Nephron (organoid): ENCODE measurements around the gene SCTR.
A peak's percentile ranks its signal among the peaks of the same experiment; 100 is the strongest.

Experiments
- H3K27ac Mint-ChIP-seq, 3 experiments: 2 replicates each; pipeline ENCODE4 v1.8.0; 2020; ENCODE audit warnings: mixed read lengths in 3 of 3, mild to moderate bottlenecking in 2 of 3, moderate library complexity in 1 of 3
- H3K27me3 Mint-ChIP-seq: 2 replicates; pipeline ENCODE4 v1.8.0; 2021; ENCODE audit warnings: low read depth, mild to moderate bottlenecking, moderate library complexity, mixed read lengths
- H3K36me3 Mint-ChIP-seq: 2 replicates; pipeline ENCODE4 v1.8.0; 2020; ENCODE audit warnings: low read depth, mixed read lengths
- H3K4me1 Mint-ChIP-seq: 2 replicates; pipeline ENCODE4 v1.8.0; 2020; ENCODE audit warnings: mixed read lengths
- H3K4me3 Mint-ChIP-seq, 3 experiments: 2 replicates each; pipeline ENCODE4 v1.8.0; 2020; ENCODE audit warnings: mild to moderate bottlenecking in 3 of 3, mixed read lengths in 3 of 3, moderate library complexity in 2 of 3
- H3K9me3 Mint-ChIP-seq: 2 replicates; pipeline ENCODE4 v1.8.0; 2020; ENCODE audit warnings: mixed read lengths
- TF ChIP-seq, protein P1 (sequence below), 3 experiments: fragments of 200-600 bp; sonication (generic); IDR thresholded peaks; one replicate each; pipeline ENCODE4 v1.5.0; 2021; ENCODE audit warnings: antibody characterized with exemption in 3 of 3; ENCODE audit not compliant: unreplicated experiment in 3 of 3

SCTR gene

DNA sequence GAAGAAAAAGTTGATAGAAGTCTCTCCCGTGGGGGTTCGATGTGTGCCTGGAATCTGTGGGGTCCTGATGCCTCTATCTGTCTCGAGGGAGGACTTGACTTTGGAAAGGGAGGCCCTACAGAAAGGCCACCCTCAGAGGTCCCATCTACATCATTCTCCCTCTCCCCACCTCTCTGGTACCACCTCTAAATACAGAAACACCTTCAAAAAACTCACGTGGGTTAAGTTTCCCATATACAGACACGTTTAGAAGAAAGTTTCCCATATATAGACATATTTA lies 97.9 kb downstream of the SCTR start:
- peaks cover 19% of the 10 kb centered on the region for H3K27me3 Mint-ChIP-seq
- peaks cover 6% of the 10 kb centered on the region for H3K9me3 Mint-ChIP-seq
- no peak overlapping the region for H3K4me3 Mint-ChIP-seq
- TF ChIP-seq, protein P1, sequence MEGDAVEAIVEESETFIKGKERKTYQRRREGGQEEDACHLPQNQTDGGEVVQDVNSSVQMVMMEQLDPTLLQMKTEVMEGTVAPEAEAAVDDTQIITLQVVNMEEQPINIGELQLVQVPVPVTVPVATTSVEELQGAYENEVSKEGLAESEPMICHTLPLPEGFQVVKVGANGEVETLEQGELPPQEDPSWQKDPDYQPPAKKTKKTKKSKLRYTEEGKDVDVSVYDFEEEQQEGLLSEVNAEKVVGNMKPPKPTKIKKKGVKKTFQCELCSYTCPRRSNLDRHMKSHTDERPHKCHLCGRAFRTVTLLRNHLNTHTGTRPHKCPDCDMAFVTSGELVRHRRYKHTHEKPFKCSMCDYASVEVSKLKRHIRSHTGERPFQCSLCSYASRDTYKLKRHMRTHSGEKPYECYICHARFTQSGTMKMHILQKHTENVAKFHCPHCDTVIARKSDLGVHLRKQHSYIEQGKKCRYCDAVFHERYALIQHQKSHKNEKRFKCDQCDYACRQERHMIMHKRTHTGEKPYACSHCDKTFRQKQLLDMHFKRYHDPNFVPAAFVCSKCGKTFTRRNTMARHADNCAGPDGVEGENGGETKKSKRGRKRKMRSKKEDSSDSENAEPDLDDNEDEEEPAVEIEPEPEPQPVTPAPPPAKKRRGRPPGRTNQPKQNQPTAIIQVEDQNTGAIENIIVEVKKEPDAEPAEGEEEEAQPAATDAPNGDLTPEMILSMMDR (IDR thresholded peaks at IDR 0.05; ENCODE audit: unreplicated experiment in 3 of 3) = no peak
- peaks cover 34% of the 10 kb centered on the region for H3K4me1 Mint-ChIP-seq
- peak overlapping the region; percentile 13 to 73 (median 20) for H3K27ac Mint-ChIP-seq
- peaks cover 7% of the 10 kb centered on the region for H3K36me3 Mint-ChIP-seq

DNA sequence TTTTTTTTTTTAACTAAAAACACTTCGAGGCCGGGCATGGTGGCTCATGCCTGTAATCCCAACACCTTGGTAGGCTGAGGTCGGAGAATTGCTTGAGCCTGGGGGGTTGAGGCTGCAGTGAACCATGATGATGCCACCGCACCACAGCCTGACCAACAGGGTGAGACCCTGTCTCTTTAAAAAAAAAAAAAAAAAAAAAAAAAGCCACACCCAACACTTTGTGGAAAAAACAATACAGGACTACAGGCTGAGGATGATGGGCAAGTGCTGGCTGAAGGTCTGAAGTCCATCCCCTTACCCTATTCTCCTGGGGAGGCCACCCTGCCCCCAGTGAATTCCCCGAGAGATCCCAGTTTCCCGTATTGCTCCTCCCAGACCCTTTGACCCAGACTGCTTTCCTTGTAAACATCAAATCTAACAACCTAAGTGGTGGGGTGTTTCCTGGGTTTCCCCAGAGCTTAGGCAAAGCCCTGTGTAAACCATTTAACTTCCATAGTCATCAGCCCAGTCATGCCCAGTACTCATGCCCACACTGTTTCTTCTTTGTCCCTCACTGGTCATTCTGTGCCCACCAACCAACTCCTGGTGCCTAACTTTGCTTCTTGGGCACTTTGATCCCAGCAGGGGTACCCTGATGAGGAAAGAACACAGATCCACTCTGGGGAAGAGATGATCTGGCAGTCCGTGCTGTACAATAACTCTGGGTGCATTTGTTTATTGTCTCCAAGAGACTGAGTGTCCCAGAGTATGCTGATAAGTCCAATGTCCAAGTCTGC lies 98.5 kb downstream of the SCTR start:
- Mint-ChIP-seq H3K4me1 (peaks cover 34% of the 10 kb centered on the region), H3K9me3 (peaks cover 6% of the 10 kb centered on the region), H3K27ac (peak overlapping the region; percentile 13 to 73 (median 20)), H3K4me3 (no peak overlapping the region), H3K36me3 (peaks cover 7% of the 10 kb centered on the region), H3K27me3 (peaks cover 19% of the 10 kb centered on the region)
- TF ChIP-seq, protein P1 (IDR thresholded peaks at IDR 0.05; ENCODE audit: unreplicated experiment in 3 of 3) = no peak

DNA sequence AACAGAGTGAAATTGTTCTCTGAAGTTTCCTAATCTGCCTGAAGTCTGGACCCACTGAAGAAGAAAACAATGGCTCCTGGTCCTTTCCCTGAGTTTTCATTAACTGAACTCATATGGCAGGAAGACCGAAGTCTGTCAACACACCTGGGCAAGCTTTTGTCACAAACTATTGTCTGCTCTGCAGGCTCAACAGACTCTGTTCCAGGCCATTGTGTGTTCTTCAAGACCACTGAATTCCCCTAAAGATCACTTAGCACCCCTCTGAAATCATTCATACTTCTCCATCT lies 99.2 kb downstream of the SCTR start:
- Mint-ChIP-seq H3K4me1 (peaks cover 32% of the 10 kb centered on the region), H3K4me3 (no peak overlapping the region), H3K27me3 (peaks cover 19% of the 10 kb centered on the region), H3K36me3 (peaks cover 7% of the 10 kb centered on the region), H3K27ac (peak overlapping the region in 1 of 3 experiments; percentile 52), H3K9me3 (peaks cover 6% of the 10 kb centered on the region)
- TF ChIP-seq, protein P1 (IDR thresholded peaks at IDR 0.05; ENCODE audit: unreplicated experiment in 3 of 3) = no peak

DNA sequence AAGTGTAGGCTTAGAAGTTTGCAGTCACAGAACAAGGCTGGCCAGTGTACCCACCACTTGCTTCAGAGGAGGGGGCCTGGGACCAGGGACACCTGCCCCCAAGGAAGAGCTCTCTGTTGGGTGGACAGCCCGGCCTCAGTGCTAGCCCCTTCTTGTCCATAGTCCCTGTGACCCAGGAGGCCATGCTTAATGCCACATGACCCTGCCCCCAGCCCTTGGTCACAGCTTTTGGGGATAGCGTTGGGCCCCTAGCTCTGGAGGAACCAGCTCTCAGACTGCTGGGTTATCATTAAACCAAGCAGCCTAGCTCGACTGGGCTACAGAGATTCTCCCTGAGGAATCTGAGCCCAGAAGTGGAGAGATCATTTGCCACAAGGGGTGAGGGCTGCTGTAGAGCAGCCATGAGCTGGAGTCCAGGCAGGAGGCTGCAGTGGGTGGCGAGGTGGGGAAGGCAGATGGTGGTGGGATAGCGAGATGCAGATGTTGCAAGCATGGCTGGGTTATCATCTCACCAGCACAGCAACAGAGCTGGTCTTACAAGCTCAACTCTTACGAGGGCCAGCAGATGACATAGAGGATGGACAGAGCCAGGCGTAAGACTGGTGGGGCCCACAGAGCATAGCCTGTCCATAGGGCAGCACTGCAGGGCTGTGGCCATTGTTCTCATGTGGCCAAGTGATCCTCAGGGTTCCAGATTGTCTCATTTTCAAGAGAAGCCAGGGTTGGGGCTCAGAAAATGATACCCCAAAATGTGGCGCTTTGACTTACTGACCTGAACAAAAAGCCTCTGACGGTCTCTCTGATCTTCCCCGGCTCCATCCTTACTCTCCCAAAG lies 99.8 kb downstream of the SCTR start:
- Mint-ChIP-seq H3K9me3 (peaks cover 6% of the 10 kb centered on the region), H3K36me3 (peaks cover 7% of the 10 kb centered on the region), H3K4me3 (no peak overlapping the region), H3K4me1 (peaks cover 32% of the 10 kb centered on the region), H3K27ac (no peak overlapping the region), H3K27me3 (peaks cover 19% of the 10 kb centered on the region)
- TF ChIP-seq, protein P1 (IDR thresholded peaks at IDR 0.05; ENCODE audit: unreplicated experiment in 3 of 3) = no peak

DNA sequence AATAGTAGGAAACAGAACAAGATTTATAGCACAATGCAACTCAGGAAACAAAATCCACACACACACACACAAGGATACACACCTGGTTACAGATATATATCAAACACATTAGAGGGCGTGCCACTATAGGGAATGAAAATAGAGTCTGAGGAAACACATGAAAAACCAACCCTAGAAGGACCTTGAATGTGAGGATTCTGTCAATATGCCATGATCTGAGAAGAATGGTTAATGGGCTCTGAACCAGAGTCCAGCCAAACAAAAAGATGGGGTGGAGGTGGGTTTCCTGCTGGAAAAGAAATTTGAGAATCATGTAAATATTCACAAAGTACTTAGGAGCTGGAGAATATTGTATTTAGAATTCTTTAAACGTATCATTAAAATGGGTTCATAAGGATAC lies 100.5 kb downstream of the SCTR start:
- H3K27me3 Mint-ChIP-seq = peaks cover 19% of the 10 kb centered on the region
- no peak overlapping the region for H3K27ac Mint-ChIP-seq
- H3K4me1 Mint-ChIP-seq = peaks cover 25% of the 10 kb centered on the region
- TF ChIP-seq, protein P1 (IDR thresholded peaks at IDR 0.05; ENCODE audit: unreplicated experiment in 3 of 3) = no peak
- H3K9me3 Mint-ChIP-seq = peaks cover 6% of the 10 kb centered on the region
- no peak overlapping the region for H3K4me3 Mint-ChIP-seq
- H3K36me3 Mint-ChIP-seq = peaks cover 7% of the 10 kb centered on the region

DNA sequence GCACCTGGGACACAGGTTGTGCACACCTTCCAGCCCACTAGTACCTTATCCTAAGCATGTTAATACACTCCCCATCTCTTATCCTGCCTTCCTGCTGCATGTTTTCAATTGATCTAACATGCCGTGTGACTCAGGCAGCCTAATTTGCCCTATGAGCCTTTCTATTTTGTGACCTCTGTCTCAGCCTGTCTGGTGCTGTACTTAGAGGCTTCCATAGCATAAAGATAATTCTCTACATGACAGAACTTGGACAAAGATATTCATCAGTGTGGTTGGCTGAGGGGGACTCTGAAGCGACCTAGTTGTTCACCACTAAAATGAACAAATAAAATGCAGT lies 101.2 kb downstream of the SCTR start:
- TF ChIP-seq, protein P1 (IDR thresholded peaks at IDR 0.05; ENCODE audit: unreplicated experiment in 3 of 3) = no peak
- peaks cover 7% of the 10 kb centered on the region for H3K36me3 Mint-ChIP-seq
- peaks cover 6% of the 10 kb centered on the region for H3K9me3 Mint-ChIP-seq
- peak overlapping the region; percentile 55 to 72 (median 60) for H3K27ac Mint-ChIP-seq
- H3K4me1 Mint-ChIP-seq = peaks cover 25% of the 10 kb centered on the region
- no peak overlapping the region for H3K4me3 Mint-ChIP-seq
- peaks cover 17% of the 10 kb centered on the region for H3K27me3 Mint-ChIP-seq
